Transverse colon (tissue), 4 donors: ENCODE results near the gene VAPA. TPM values are rescaled to one million over a fixed set of nuclear protein-coding genes. Genes with fewer than 3 reads are reported as not detected.
A peak's percentile ranks its signal among the peaks of the same experiment; 100 is the strongest.
"Not testable (repeated sequence)": the region's sequence is repeated elsewhere in the genome, so short reads cannot be mapped to it uniquely, and the experiment has no call there.

Experiments used
- DNase-seq: peaks from one replicate; pipeline ENCODE4 v3.0.0-alpha.2; 2019
- H3K27ac ChIP-seq, 4 donors: fragments of 200-600 bp; sonication (generic); 2 replicates each; pipeline ENCODE4 v1.5.1; 2016 to 2018; ENCODE audit warnings: inconsistent platforms in 4 of 4
- H3K27me3 ChIP-seq: fragments of 200-600 bp; sonication (generic); 2 replicates; pipeline ENCODE4 v1.5.1; 2017; ENCODE audit warnings: inconsistent platforms
- H3K36me3 ChIP-seq, 4 donors: fragments of 200-600 bp; sonication (generic); 2 replicates each; pipeline ENCODE4 v1.5.1; 2017 to 2019; ENCODE audit warnings: inconsistent platforms in 4 of 4
- H3K4me1 ChIP-seq, 4 donors: fragments of 200-600 bp; sonication (generic); 2 replicates each; pipeline ENCODE4 v1.5.1; 2017 to 2020; ENCODE audit warnings: inconsistent platforms in 4 of 4
- H3K4me3 ChIP-seq, 4 donors: fragments of 200-600 bp; sonication (generic); 1 replicate in 1 of 4; 2 replicates in 3 of 4; pipeline versions ENCODE4 v1.5.1 to v1.6.1; 2017 to 2019; ENCODE audit warnings: inconsistent platforms in 4 of 4
- H3K9me3 ChIP-seq, 2 donors: fragments of 200-600 bp; sonication (generic); 2 replicates each; pipeline ENCODE4 v1.5.1; 2017 to 2019; ENCODE audit warnings: inconsistent platforms in 2 of 2
- CTCF ChIP-seq, 5 experiments: fragments of 200-600 bp in 3 of 5; fragments of 450-650 bp in 2 of 5; sonication (generic) in 3 of 5; IDR thresholded peaks; 1 replicate in 2 of 5; 2 replicates in 3 of 5; pipeline ENCODE4 v1.5.1; 2016 to 2017; ENCODE audit warnings: antibody characterized with exemption in 5 of 5, inconsistent platforms in 3 of 5, mild to moderate bottlenecking in 2 of 5, moderate library complexity in 1 of 5
- EP300 ChIP-seq: sonication (generic); formaldehyde crosslinking; IDR thresholded peaks from one replicate; pipeline ENCODE4 v1.6.1; 2017; ENCODE audit warnings: antibody characterized with exemption, low read depth
- POLR2A ChIP-seq: fragments of 450-650 bp; IDR thresholded peaks from one replicate; pipeline ENCODE4 v1.6.1; 2016; ENCODE audit warnings: antibody characterized with exemption, mild to moderate bottlenecking, moderate library complexity
- POLR2AphosphoS5 ChIP-seq, 3 donors: sonication (generic); formaldehyde crosslinking; IDR thresholded peaks; one replicate each; pipeline ENCODE4 v1.6.1; 2016; ENCODE audit warnings: antibody characterized with exemption in 3 of 3
- WGBS, 2 donors: methylation state at CpG; one replicate each; pipeline ENCODE4 v1.1.5; 2018; ENCODE audit warnings: low coverage in 1 of 2; 5-methylcytosine and 5-hydroxymethylcytosine counted together
- in situ Hi-C, 4 donors: fragments of 200-750 bp; cut with MboI; loops; one replicate each; pipeline versions ENCODE4 v1.15.0 to v1.15.1; 2017; ENCODE audit warnings: low sequenced_read_pairs in 3 of 4, low pct_ligation_motif_present in 1 of 4, low pct_unique_long_range_greater_than_20kb in 1 of 4
- intact Hi-C: fragments of 100-400 bp; cut with DNase I; formaldehyde crosslinking; loops from one replicate; pipeline ENCODE4 v1.15.1; 2023; ENCODE audit warnings: low total_unique reads
- total RNA-seq, 4 donors: library from RNA; depleted of rRNA; stranded (reverse); fragments of >200 nt; gene quantifications; one replicate each; pipeline ENCODE4 v1.1.0, GENCODE V29; 2016

VAPA gene
- total RNA-seq, 4 donors from 2014 or later, result 110 to 322 (median 213) TPM

- Histone ChIP-seq H3K9me3 (no peaks in the 10 kb centered on the region), H3K4me1 (peaks cover 0 to 8% (median 5%) of the 10 kb centered on the region in 4 donors), H3K27me3 (no peaks in the 10 kb centered on the region), H3K36me3 (no peaks in the 10 kb centered on the region), H3K27ac (no peak overlapping the region), H3K4me3 (no peak overlapping the region)
- DNase-seq, result no peak
- intact Hi-C loops (loop anchor here (10.0 kb wide), 1 partner anchor 56 kb away; no protein-coding TSS in a partner anchor), in situ Hi-C loops (loop anchor here in 1 of 4 donors (25.0 kb wide), 1 partner anchor 298 kb away; the partner anchor contains the start of gene PPP4R1)
- 86 to 90% methylated on average over 2 of the region's 2 CpGs for WGBS, 2 donors
- TF ChIP-seq POLR2A, result no peak
- no peak for TF ChIP-seq POLR2AphosphoS5 (IDR thresholded peaks at IDR 0.05)
- TF ChIP-seq CTCF (IDR thresholded peaks at IDR 0.05), result no peak
- TF ChIP-seq EP300, result no peak
Observed at GRCh38 chr18:9910661-9911060, 3.2 kb upstream of the VAPA start.

GRCh38 chr18:9911226-9911625 lies 2.6 kb upstream of the VAPA start:
- Histone ChIP-seq H3K27me3 (no peaks in the 10 kb centered on the region), H3K4me1 (peaks cover 0 to 14% (median 10%) of the 10 kb centered on the region in 4 donors), H3K36me3 (no peaks in the 10 kb centered on the region), H3K4me3 (no peak overlapping the region), H3K27ac (no peak overlapping the region), H3K9me3 (no peaks in the 10 kb centered on the region)
- no peak for DNase-seq
- intact Hi-C loops, result loop anchor here (10.0 kb wide), 1 partner anchor 56 kb away; no protein-coding TSS in a partner anchor
- TF ChIP-seq POLR2A (no peak), CTCF (IDR thresholded peaks at IDR 0.05) (no peak), EP300 (no peak), POLR2AphosphoS5 (IDR thresholded peaks at IDR 0.05) (no peak)
- in situ Hi-C loops, result loop anchor here in 1 of 4 donors (25.0 kb wide), 1 partner anchor 299 kb away; the partner anchor contains the start of gene PPP4R1
- 83 to 93% methylated on average over 2 to 5 of the region's 5 CpGs for WGBS, 2 donors

- H3K4me3 ChIP-seq, DNase-seq, H3K27me3 ChIP-seq, H3K27ac ChIP-seq, H3K9me3 ChIP-seq, H3K36me3 ChIP-seq: not testable (repeated sequence)
- peaks cover 0 to 25% (median 19%) of the 10 kb centered on the region in 4 donors for H3K4me1 ChIP-seq
- in situ Hi-C loops, result loop anchor here in 1 of 4 donors (25.0 kb wide), 1 partner anchor 300 kb away; the partner anchor contains the start of gene PPP4R1
- WGBS, 2 donors, result 100% methylated on average over 1 of the region's 1 CpG; no CpG with 5 or more reads in 1 of the 2 donors
- intact Hi-C loops, result loop anchor here (10.0 kb wide), 1 partner anchor 57 kb away; no protein-coding TSS in a partner anchor
Observed at GRCh38 chr18:9912285-9912684, 1.5 kb upstream of the VAPA start.

GRCh38 chr18:9913151-9913525 lies 678 bp upstream of the VAPA start:
- TF ChIP-seq POLR2A (no peak), POLR2AphosphoS5 (IDR thresholded peaks at IDR 0.05) (no peak), EP300 (no peak), CTCF (IDR thresholded peaks at IDR 0.05) (no peak)
- Histone ChIP-seq H3K36me3 (no peaks in the 10 kb centered on the region), H3K4me3 (peak overlapping the region; percentile 62 to 97 (median 92)), H3K27me3 (no peaks in the 10 kb centered on the region), H3K4me1 (peaks cover 1 to 33% (median 26%) of the 10 kb centered on the region in 4 donors), H3K27ac (peak overlapping the region; percentile 99 to 100 (median 99)), H3K9me3 (no peaks in the 10 kb centered on the region)
- DNase-seq, result no peak
- intact Hi-C loops (loop anchor here (10.0 kb wide), 1 partner anchor 58 kb away; no protein-coding TSS in a partner anchor), in situ Hi-C loops (loop anchor here in 1 of 4 donors (25.0 kb wide), 1 partner anchor 301 kb away; the partner anchor contains the start of gene PPP4R1)
- 0 to 7% methylated on average over 5 to 12 of the region's 12 CpGs for WGBS, 2 donors
